CD14-positive monocyte (primary cell): ENCODE measurements around the gene TP73. TPM values are rescaled to one million over a fixed set of nuclear protein-coding genes. Genes with fewer than 3 reads are reported as not detected.

Experiments
- DNase-seq, 3 donors: peaks; one replicate each; pipeline ENCODE4 v3.0.0-alpha.2; 2011 to 2022
- H2AFZ ChIP-seq: 2 replicates; pipeline ENCODE4 v1.6.0; 2012; ENCODE audit warnings: mild to moderate bottlenecking, low read depth, low read length, inconsistent platforms; ENCODE audit not compliant: insufficient read depth, poor library complexity, severe bottlenecking
- H3K27ac ChIP-seq, 2 donors: 1 replicate in 1 of 2; 2 replicates in 1 of 2; pipeline ENCODE4 v1.5.1; 2012 to 2013; ENCODE audit warnings: low read length in 2 of 2, control low read depth in 1 of 2, inconsistent platforms in 1 of 2, low read depth in 1 of 2, mild to moderate bottlenecking in 1 of 2
- H3K27me3 ChIP-seq, 2 donors: one replicate each; pipeline versions ENCODE4 v1.6.0 to v1.6.1; 2011 to 2013; ENCODE audit warnings: low read length in 2 of 2; ENCODE audit not compliant: control insufficient read depth in 2 of 2, insufficient read depth in 2 of 2
- H3K36me3 ChIP-seq, 2 donors: replicated peaks in 1 of 2; 1 replicate in 1 of 2; 2 replicates in 1 of 2; pipeline versions ENCODE4 v1.5.1 to v1.6.1; 2012 to 2013; ENCODE audit warnings: low read length in 2 of 2, control low read depth in 1 of 2, inconsistent platforms in 1 of 2, mild to moderate bottlenecking in 1 of 2; ENCODE audit not compliant: insufficient read depth in 2 of 2, control insufficient read depth in 1 of 2
- H3K4me1 ChIP-seq, 2 donors: 1 replicate in 1 of 2; 2 replicates in 1 of 2; pipeline versions ENCODE4 v1.5.1 to v1.6.1; 2012 to 2013; ENCODE audit warnings: low read length in 2 of 2, control low read depth in 1 of 2, inconsistent platforms in 1 of 2, mild to moderate bottlenecking in 1 of 2, moderate library complexity in 1 of 2; ENCODE audit not compliant: insufficient read depth in 2 of 2, control insufficient read depth in 1 of 2
- H3K4me2 ChIP-seq: replicated peaks from 2 replicates; pipeline ENCODE3; 2012; ENCODE audit warnings: low read length, moderate library complexity, mild to moderate bottlenecking; ENCODE audit not compliant: poor library complexity, severe bottlenecking; ENCODE audit errors: extremely low read depth
- H3K4me3 ChIP-seq, 3 experiments: fragments of 200-600 bp in 1 of 3; sonication (generic) in 1 of 3; replicated peaks in 1 of 3; 1 replicate in 2 of 3; 2 replicates in 1 of 3; pipeline ENCODE4 v1.5.1; 2011 to 2013; ENCODE audit warnings: low read length in 3 of 3, mild to moderate bottlenecking in 3 of 3, control low read depth in 2 of 3, low read depth in 2 of 3, inconsistent platforms in 1 of 3, moderate library complexity in 1 of 3
- H3K79me2 ChIP-seq: 2 replicates; pipeline ENCODE4 v1.6.0; 2012; ENCODE audit warnings: mild to moderate bottlenecking, control low read depth, inconsistent platforms, low read length, moderate library complexity; ENCODE audit not compliant: insufficient read depth
- H3K9ac ChIP-seq: 2 replicates; pipeline ENCODE4 v1.6.0; 2017; ENCODE audit warnings: low read length, mild to moderate bottlenecking; ENCODE audit not compliant: insufficient read depth, poor library complexity, severe bottlenecking
- H3K9me3 ChIP-seq, 2 donors: replicated peaks in 1 of 2; 1 replicate in 1 of 2; 2 replicates in 1 of 2; pipeline versions ENCODE4 v1.5.1 to v1.6.1; 2012 to 2013; ENCODE audit warnings: low read length in 2 of 2, control low read depth in 1 of 2; ENCODE audit not compliant: control insufficient read depth in 1 of 2, insufficient read depth in 1 of 2
- H4K20me1 ChIP-seq: 2 replicates; pipeline ENCODE4 v1.6.0; 2012; ENCODE audit warnings: mild to moderate bottlenecking, low read length, control low read depth, moderate library complexity; ENCODE audit not compliant: insufficient read depth
- H3K27ac Mint-ChIP-seq, 7 donors: one replicate each; pipeline ENCODE4 v1.8.0; 2020; ENCODE audit warnings: mild to moderate bottlenecking in 7 of 7, mixed read lengths in 7 of 7, moderate library complexity in 6 of 7, inconsistent platforms in 2 of 7
- H3K27me3 Mint-ChIP-seq, 3 donors: one replicate each; pipeline ENCODE4 v1.8.0; 2021 to 2022; ENCODE audit warnings: low read depth in 3 of 3, mild to moderate bottlenecking in 3 of 3, mixed read lengths in 3 of 3, moderate library complexity in 3 of 3, inconsistent platforms in 1 of 3
- H3K36me3 Mint-ChIP-seq, 2 donors: one replicate each; pipeline ENCODE4 v1.8.0; 2020; ENCODE audit warnings: mixed read lengths in 2 of 2, inconsistent platforms in 1 of 2, mild to moderate bottlenecking in 1 of 2
- H3K4me1 Mint-ChIP-seq: one replicate; pipeline ENCODE4 v1.8.0; 2020; ENCODE audit warnings: mild to moderate bottlenecking, mixed read lengths
- H3K4me3 Mint-ChIP-seq, 2 donors: one replicate each; pipeline ENCODE4 v1.8.0; 2020; ENCODE audit warnings: mild to moderate bottlenecking in 2 of 2, mixed read lengths in 2 of 2, moderate library complexity in 1 of 2
- H3K9me3 Mint-ChIP-seq, 7 donors: one replicate each; pipeline ENCODE4 v1.8.0; 2020 to 2022; ENCODE audit warnings: mixed read lengths in 7 of 7, mild to moderate bottlenecking in 6 of 7, moderate library complexity in 6 of 7, inconsistent platforms in 2 of 7
- WGBS: methylation state at CpG from one replicate; pipeline ENCODE4 v1.1.5; 2013; ENCODE audit warnings: missing lambda C conversion rate; ENCODE audit not compliant: insufficient coverage; 5-methylcytosine and 5-hydroxymethylcytosine counted together
- intact Hi-C, 2 donors: fragments of 100-400 bp; cut with micrococcal nuclease; formaldehyde crosslinking; loops; one replicate each; pipeline versions ENCODE4 v1.15.0 to v1.15.1; 2023
- polyA plus RNA-seq, 3 donors: library from polyadenylated mRNA; depleted of rRNA in 1 of 3; unstranded in 2 of 3; stranded (reverse) in 1 of 3; fragments of 300-500 nt in 2 of 3; fragments of >200 nt in 1 of 3; fragmentation: Illumina TruSeq in 2 of 3; gene quantifications; 1 replicate in 2 of 3; 2 replicates in 1 of 3; pipeline ENCODE4 v1.2.3, GENCODE V29; 2012 to 2021
- TF ChIP-seq, protein P1 (sequence below): fragments of 200-600 bp; IDR thresholded peaks from one replicate; pipeline ENCODE4 v1.8.0; 2022; ENCODE audit warnings: antibody characterized with exemption, mild to moderate bottlenecking

Gene TP73
- polyA plus RNA-seq, 3 donors, result 0.21 to 0.42 TPM; not detected in 1

DNA sequence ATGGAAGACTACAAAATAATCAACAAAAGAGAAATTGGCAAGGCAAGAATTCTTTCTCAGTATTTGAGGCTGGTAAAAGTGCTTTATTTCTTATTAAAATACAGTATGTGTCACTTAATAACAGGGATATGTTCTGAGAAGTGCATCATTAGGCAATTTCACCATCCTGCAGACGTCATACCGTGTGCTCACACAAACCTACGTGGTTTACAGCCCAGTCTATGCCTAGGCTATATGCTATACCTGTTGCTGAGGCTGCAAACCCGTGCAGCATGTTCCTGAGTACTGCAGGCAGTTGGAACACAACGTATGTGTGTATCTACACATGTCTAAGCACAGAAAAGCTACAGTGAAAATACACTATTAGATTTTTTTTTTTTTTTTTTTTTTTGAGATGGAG lies 97.2 kb downstream of the TP73 start:
- Histone ChIP-seq H3K4me2 (no peak overlapping the region), H3K9ac (no peak overlapping the region), H3K79me2 (no peaks in the 10 kb centered on the region), H3K36me3 (no peaks in the 10 kb centered on the region), H2AFZ (no peak overlapping the region), H4K20me1 (no peaks in the 10 kb centered on the region), H3K27me3 (no peaks in the 10 kb centered on the region), H3K4me3 (no peak overlapping the region), H3K4me1 (peaks cover 16 to 17% of the 10 kb centered on the region in 2 donors), H3K27ac (no peak overlapping the region), H3K9me3 (no peaks in the 10 kb centered on the region)
- Mint-ChIP-seq H3K4me1 (peaks cover 28% of the 10 kb centered on the region), H3K27me3 (peaks cover 2 to 7% (median 7%) of the 10 kb centered on the region in 3 donors), H3K4me3 (no peak overlapping the region), H3K27ac (no peak overlapping the region), H3K9me3 (peaks cover 0 to 3% (median 0%) of the 10 kb centered on the region in 7 donors), H3K36me3 (no peaks in the 10 kb centered on the region)
- TF ChIP-seq, protein P1, sequence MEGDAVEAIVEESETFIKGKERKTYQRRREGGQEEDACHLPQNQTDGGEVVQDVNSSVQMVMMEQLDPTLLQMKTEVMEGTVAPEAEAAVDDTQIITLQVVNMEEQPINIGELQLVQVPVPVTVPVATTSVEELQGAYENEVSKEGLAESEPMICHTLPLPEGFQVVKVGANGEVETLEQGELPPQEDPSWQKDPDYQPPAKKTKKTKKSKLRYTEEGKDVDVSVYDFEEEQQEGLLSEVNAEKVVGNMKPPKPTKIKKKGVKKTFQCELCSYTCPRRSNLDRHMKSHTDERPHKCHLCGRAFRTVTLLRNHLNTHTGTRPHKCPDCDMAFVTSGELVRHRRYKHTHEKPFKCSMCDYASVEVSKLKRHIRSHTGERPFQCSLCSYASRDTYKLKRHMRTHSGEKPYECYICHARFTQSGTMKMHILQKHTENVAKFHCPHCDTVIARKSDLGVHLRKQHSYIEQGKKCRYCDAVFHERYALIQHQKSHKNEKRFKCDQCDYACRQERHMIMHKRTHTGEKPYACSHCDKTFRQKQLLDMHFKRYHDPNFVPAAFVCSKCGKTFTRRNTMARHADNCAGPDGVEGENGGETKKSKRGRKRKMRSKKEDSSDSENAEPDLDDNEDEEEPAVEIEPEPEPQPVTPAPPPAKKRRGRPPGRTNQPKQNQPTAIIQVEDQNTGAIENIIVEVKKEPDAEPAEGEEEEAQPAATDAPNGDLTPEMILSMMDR, result no peak
- DNase-seq, result no peak
- WGBS, result 100% methylated on average over 1 of the region's 5 CpGs
- intact Hi-C loops, result no loop called here

DNA sequence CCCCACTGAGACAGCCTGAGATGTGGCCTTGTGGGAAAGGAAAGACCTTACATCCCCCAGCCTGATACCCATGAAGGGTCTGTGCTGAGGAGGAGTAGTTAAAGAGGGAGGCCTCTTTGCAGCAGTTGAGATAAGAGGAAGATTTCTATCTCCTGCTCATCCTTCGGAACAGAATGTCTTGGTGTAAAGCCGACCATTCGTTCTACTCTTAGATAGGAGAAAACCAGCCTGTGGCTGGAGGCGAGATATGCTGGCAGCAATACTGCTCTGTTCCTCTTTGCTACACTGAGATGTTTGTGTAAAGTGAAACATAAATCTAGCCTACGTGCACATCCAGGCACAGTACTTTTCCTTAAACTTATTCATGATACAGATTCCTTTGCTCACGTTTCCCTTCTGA lies 98.4 kb downstream of the TP73 start:
- no peak overlapping the region for H3K4me3 Mint-ChIP-seq
- H2AFZ ChIP-seq, result no peak overlapping the region

More for the DNA sequence above, 98.4 kb downstream of the TP73 start:
- H3K4me1 ChIP-seq, result peaks cover 16 to 17% of the 10 kb centered on the region in 2 donors
- intact Hi-C loops, result no loop called here
- H4K20me1 ChIP-seq, result no peaks in the 10 kb centered on the region
- H3K4me3 ChIP-seq, result no peak overlapping the region
- H3K9ac ChIP-seq, result no peak overlapping the region
- peaks cover 0 to 3% (median 0%) of the 10 kb centered on the region in 7 donors for H3K9me3 Mint-ChIP-seq
- peaks cover 20% of the 10 kb centered on the region for H3K4me1 Mint-ChIP-seq
- no peak for DNase-seq
- no peaks in the 10 kb centered on the region for H3K79me2 ChIP-seq
- no peaks in the 10 kb centered on the region for H3K9me3 ChIP-seq
- H3K27me3 Mint-ChIP-seq, result peaks cover 6 to 9% (median 6%) of the 10 kb centered on the region in 3 donors
- TF ChIP-seq, protein P1, result no peak
- WGBS, result 48% methylated on average over 2 of the region's 6 CpGs
- H3K4me2 ChIP-seq, result no peak overlapping the region
- no peaks in the 10 kb centered on the region for H3K36me3 ChIP-seq
- no peak overlapping the region for H3K27ac ChIP-seq
- H3K27me3 ChIP-seq, result no peaks in the 10 kb centered on the region
- H3K36me3 Mint-ChIP-seq, result no peaks in the 10 kb centered on the region
- no peak overlapping the region for H3K27ac Mint-ChIP-seq
